BE2C (cell line): ENCODE data around the gene C20orf204.
A peak's percentile ranks its signal among the peaks of the same experiment; 100 is the strongest.

Experiments used
- DNase-seq: peaks from one replicate; pipeline ENCODE4 v3.0.0-alpha.2; 2020
- H3K27me3 ChIP-seq: fragments of 250-450 bp; sonication (Bioruptor Pico); 2 replicates; pipeline ENCODE4 v1.5.1; 2020; ENCODE audit warnings: mild to moderate bottlenecking
- H3K36me3 ChIP-seq: fragments of 250-450 bp; sonication (Bioruptor Pico); 2 replicates; pipeline ENCODE4 v1.5.1; 2020; ENCODE audit warnings: mild to moderate bottlenecking
- H3K4me1 ChIP-seq: fragments of 250-450 bp; sonication (Bioruptor Pico); 2 replicates; pipeline ENCODE4 v1.5.1; 2020
- H3K4me3 ChIP-seq: 2 replicates; pipeline ENCODE4 v1.5.1; 2011; ENCODE audit warnings: low read depth, low read length
- H3K9me3 ChIP-seq: fragments of 250-450 bp; sonication (Bioruptor Pico); 2 replicates; pipeline ENCODE4 v1.5.1; 2020
- CTCF ChIP-seq: IDR thresholded peaks from 2 replicates; pipeline ENCODE4 v1.5.1; 2012; ENCODE audit warnings: mild to moderate bottlenecking, low read depth, low read length

The C20orf204 gene

DNA sequence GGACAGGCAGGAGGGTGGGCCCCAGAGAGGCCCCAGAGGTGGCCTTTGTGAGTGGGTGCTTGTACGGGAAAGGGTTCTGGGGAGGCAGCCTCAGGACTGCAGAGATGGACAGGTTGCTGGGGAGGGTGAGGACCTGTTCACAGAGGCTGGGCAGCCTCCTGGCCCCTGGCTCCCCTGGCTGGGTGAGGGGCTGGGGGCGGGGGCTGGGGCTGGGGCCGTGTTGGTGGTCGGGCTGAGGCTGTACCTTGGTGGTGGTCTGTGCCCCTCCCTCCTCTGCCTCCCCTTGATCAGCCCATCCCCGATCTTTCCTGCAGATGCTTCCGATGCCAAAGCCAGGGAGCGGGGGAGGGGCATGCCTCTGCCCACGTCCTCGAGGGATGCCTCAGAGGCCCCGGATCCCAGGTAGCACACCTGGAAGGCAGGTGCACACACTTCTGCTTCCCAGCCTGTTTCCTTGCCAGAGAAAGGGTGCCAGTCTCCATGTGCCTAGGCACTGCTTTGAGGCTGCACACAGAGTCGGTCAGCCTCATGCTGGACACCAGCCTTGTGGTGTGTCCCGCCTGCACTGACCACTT is 31.8 kb downstream of the C20orf204 start:
- H3K36me3 ChIP-seq: no peaks in the 10 kb centered on the region; the same call in 1 of the 2 replicates
- no peak for TF ChIP-seq CTCF
- peaks cover 9% of the 10 kb centered on the region for H3K4me1 ChIP-seq

GRCh38 chr20:64068386-64069208 is 32.6 kb downstream of the C20orf204 start:
- no peak for TF ChIP-seq CTCF
- Histone ChIP-seq H3K9me3 (no peaks in the 10 kb centered on the region), H3K27me3 (no peaks in the 10 kb centered on the region), H3K4me1 (peaks cover 9% of the 10 kb centered on the region), H3K36me3 (no peaks in the 10 kb centered on the region; the same call in 1 of the 2 replicates), H3K4me3 (no peak overlapping the region)
- no peak for DNase-seq

More for the DNA sequence above, 31.8 kb downstream of the C20orf204 start:
- Histone ChIP-seq H3K9me3 (no peaks in the 10 kb centered on the region), H3K4me3 (no peak overlapping the region), H3K27me3 (no peaks in the 10 kb centered on the region)
- DNase-seq: no peak

GRCh38 chr20:64069209-64069613 is 33.2 kb downstream of the C20orf204 start:
- Histone ChIP-seq H3K9me3 (no peaks in the 10 kb centered on the region), H3K4me1 (peaks cover 6% of the 10 kb centered on the region; the same call in 1 of the 2 replicates), H3K27me3 (no peaks in the 10 kb centered on the region), H3K36me3 (no peaks in the 10 kb centered on the region; the same call in 1 of the 2 replicates), H3K4me3 (no peak overlapping the region)
- DNase-seq: no peak
- TF ChIP-seq CTCF: no peak

DNA sequence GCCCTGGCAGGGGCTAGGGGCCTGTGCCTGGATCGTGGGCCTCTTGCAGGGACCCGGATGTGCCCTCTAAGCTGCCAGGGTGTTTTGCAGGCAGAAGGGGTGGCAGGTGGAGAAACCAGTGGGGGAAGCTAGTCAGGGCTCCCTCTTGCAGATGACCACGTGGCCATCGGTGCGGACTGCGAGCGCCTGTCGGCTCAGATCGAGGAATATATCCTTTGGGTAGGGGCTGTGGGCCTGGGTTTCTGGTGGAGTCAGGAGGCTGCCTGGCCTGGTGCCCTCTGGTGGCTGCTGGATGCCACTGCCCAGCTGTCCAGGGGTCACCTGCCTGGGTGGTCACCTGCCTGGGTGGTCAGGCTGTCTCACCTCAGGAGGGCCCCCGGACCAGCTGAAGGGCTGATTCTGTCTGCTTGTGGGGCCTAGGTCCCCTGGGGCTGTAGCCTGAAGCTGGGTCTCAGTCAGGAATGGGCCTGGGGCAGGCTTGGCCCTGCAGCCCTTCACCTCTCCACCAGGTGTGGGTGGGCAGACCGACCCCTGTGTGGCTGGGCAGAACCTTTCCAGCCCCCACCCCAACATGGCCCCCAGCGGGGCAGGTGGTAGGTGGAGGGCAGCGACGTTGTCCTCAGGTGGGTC is 33.7 kb downstream of the C20orf204 start:
- Histone ChIP-seq H3K4me1 (0 out of 2 replicates have a peak, but pooled peaks cover 3% of the 10 kb centered on the region), H3K4me3 (no peak overlapping the region), H3K27me3 (no peaks in the 10 kb centered on the region), H3K9me3 (no peaks in the 10 kb centered on the region), H3K36me3 (no peaks in the 10 kb centered on the region; the same call in 1 of the 2 replicates)
- peak; percentile 74 for DNase-seq
- peak; percentile 82 for TF ChIP-seq CTCF

GRCh38 chr20:64070244-64070993 is 34.4 kb downstream of the C20orf204 start:
- H3K27me3 ChIP-seq: no peaks in the 10 kb centered on the region
- no peaks in the 10 kb centered on the region for H3K9me3 ChIP-seq
- H3K4me3 ChIP-seq: no peak overlapping the region
- no peak for DNase-seq
- TF ChIP-seq CTCF: no peak
- H3K4me1 ChIP-seq: 0 out of 2 replicates have a peak, but pooled peaks cover 3% of the 10 kb centered on the region
- no peaks in the 10 kb centered on the region; the same call in 1 of the 2 replicates for H3K36me3 ChIP-seq
